Islet precursor cell (in vitro differentiated cells): Measurements from ENCODE around the gene PDK4.
"Not testable (repeated sequence)": the region's sequence is repeated elsewhere in the genome, so short reads cannot be mapped to it uniquely, and the experiment has no call there.

Experiments
- DNase-seq: peaks from one replicate; pipeline ENCODE4 v3.0.0-alpha.2; 2018

PDK4 gene

GRCh38 chr7:95604397-95604796 is 8.1 kb upstream of the PDK4 start:
- not testable (repeated sequence) for DNase-seq

- no peak for DNase-seq
Observed at GRCh38 chr7:95602421-95602820, 6.1 kb upstream of the PDK4 start.

GRCh38 chr7:95601316-95601715 is 5.0 kb upstream of the PDK4 start:
- no peak for DNase-seq

- no peak for DNase-seq
Observed at GRCh38 chr7:95599069-95599468, 2.8 kb upstream of the PDK4 start.

- no peak for DNase-seq
Observed at GRCh38 chr7:95598511-95598910, 2.2 kb upstream of the PDK4 start.

GRCh38 chr7:95595746-95596197 is 544 bp downstream of the PDK4 start:
- DNase-seq: no peak

GRCh38 chr7:95594185-95594584 is 2.1 kb downstream of the PDK4 start:
- no peak for DNase-seq

- no peak for DNase-seq
Observed at GRCh38 chr7:95593343-95593742, 3.0 kb downstream of the PDK4 start.

GRCh38 chr7:95592570-95592969 is 3.7 kb downstream of the PDK4 start:
- no peak for DNase-seq

- no peak for DNase-seq
Observed at GRCh38 chr7:95590387-95591248, 5.7 kb downstream of the PDK4 start.

GRCh38 chr7:95589766-95590165 is 6.5 kb downstream of the PDK4 start:
- DNase-seq: no peak

GRCh38 chr7:95589031-95589430 is 7.3 kb downstream of the PDK4 start:
- DNase-seq: no peak

- DNase-seq: no peak
Observed at GRCh38 chr7:95586951-95587301, 9.4 kb downstream of the PDK4 start.

GRCh38 chr7:95585426-95585789 is 10.9 kb downstream of the PDK4 start:
- DNase-seq: no peak

GRCh38 chr7:95584769-95585425 is 11.4 kb downstream of the PDK4 start:
- DNase-seq: no peak

GRCh38 chr7:95583834-95584621 is 12.3 kb downstream of the PDK4 start:
- DNase-seq: no peak

GRCh38 chr7:95582578-95583293 is 13.6 kb downstream of the PDK4 start:
- no peak for DNase-seq

- DNase-seq: no peak
Observed at GRCh38 chr7:95581467-95581866, 14.8 kb downstream of the PDK4 start.

- no peak for DNase-seq
Observed at GRCh38 chr7:95579318-95579717, 17.0 kb downstream of the PDK4 start.

- DNase-seq: peak; percentile 59
Observed at GRCh38 chr7:95578299-95578855, 17.9 kb downstream of the PDK4 start.

GRCh38 chr7:95577137-95577536 is 19.2 kb downstream of the PDK4 start:
- peak; percentile 95 for DNase-seq

- no peak for DNase-seq
Observed at GRCh38 chr7:95569720-95570119, 26.6 kb downstream of the PDK4 start.

GRCh38 chr7:95560674-95561073 is 35.6 kb downstream of the PDK4 start:
- DNase-seq: no peak
